ENCODE measurements around the gene SLC1A4.

SLC1A4 gene

DNA sequence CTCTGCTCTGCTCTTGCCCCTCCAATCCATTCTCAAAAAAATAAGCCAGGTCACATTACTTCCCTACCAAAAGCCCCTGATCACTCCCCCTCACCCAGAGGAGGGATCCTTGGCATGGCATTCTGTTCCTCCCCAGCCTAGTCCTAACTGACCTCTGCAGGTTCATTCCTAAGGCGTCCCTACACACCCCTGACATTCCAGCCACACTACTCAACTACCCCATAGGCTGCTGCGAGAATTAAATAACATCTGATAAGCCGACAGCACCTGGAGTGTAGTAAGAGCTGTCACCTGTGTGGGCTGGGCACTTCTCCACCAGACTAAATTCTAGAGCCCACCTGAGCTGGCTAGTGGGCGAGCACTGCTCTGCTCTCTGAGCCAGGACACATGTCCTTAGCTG, 44.7 kb upstream of the SLC1A4 start:
- no peak for DNase-seq (ENCODE audit: low read depth, low spot score)
- POLR2A ChIA-PET: no interaction called here
- TF ChIP-seq, protein P1, sequence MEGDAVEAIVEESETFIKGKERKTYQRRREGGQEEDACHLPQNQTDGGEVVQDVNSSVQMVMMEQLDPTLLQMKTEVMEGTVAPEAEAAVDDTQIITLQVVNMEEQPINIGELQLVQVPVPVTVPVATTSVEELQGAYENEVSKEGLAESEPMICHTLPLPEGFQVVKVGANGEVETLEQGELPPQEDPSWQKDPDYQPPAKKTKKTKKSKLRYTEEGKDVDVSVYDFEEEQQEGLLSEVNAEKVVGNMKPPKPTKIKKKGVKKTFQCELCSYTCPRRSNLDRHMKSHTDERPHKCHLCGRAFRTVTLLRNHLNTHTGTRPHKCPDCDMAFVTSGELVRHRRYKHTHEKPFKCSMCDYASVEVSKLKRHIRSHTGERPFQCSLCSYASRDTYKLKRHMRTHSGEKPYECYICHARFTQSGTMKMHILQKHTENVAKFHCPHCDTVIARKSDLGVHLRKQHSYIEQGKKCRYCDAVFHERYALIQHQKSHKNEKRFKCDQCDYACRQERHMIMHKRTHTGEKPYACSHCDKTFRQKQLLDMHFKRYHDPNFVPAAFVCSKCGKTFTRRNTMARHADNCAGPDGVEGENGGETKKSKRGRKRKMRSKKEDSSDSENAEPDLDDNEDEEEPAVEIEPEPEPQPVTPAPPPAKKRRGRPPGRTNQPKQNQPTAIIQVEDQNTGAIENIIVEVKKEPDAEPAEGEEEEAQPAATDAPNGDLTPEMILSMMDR (IDR thresholded peaks at IDR 0.05; ENCODE audit: insufficient read depth, low read length, missing control alignments): no peak
- CTCF ChIA-PET: interaction anchor here (1.0 to 3.1 kb wide), 3 partner anchors 26 to 43 kb away, joined by 3 to 15 read pairs (median 3); no protein-coding TSS in a partner anchor
- no peak overlapping the region for H3K4me3 ChIP-seq (ENCODE audit: low read depth, low read length)

- no peak overlapping the region for H3K4me3 ChIP-seq (ENCODE audit: low read depth, low read length)
- TF ChIP-seq, protein P1 (IDR thresholded peaks at IDR 0.05; ENCODE audit: insufficient read depth, low read length, missing control alignments): no peak
- ChIA-PET POLR2A (no interaction called here), CTCF (interaction anchor here (1.2 to 3.1 kb wide), 2 partner anchors 27 to 28 kb away, joined by 3 to 15 read pairs; no protein-coding TSS in a partner anchor)
- DNase-seq (ENCODE audit: low read depth, low spot score): no peak
Observed at GRCh38 chr2:64945973-64946768, 43.0 kb upstream of the SLC1A4 start.

GRCh38 chr2:64946769-64947247, 42.4 kb upstream of the SLC1A4 start:
- POLR2A ChIA-PET: no interaction called here
- CTCF ChIA-PET: interaction anchor here (1.2 to 3.1 kb wide), 2 partner anchors 26 to 29 kb away, joined by 3 to 15 read pairs; no protein-coding TSS in a partner anchor
- H3K4me3 ChIP-seq (ENCODE audit: low read depth, low read length): no peak overlapping the region
- no peak for DNase-seq (ENCODE audit: low read depth, low spot score)
- TF ChIP-seq, protein P1 (IDR thresholded peaks at IDR 0.05; ENCODE audit: insufficient read depth, low read length, missing control alignments): no peak

GRCh38 chr2:64947885-64948284, 41.3 kb upstream of the SLC1A4 start:
- ChIA-PET POLR2A (no interaction called here), CTCF (interaction anchor here (3.1 kb wide), 1 partner anchor 30 kb away, joined by 15 read pairs; no protein-coding TSS in a partner anchor)
- TF ChIP-seq, protein P1 (IDR thresholded peaks at IDR 0.05; ENCODE audit: insufficient read depth, low read length, missing control alignments): no peak
- no peak overlapping the region for H3K4me3 ChIP-seq (ENCODE audit: low read depth, low read length)
- DNase-seq (ENCODE audit: low read depth, low spot score): no peak

DNA sequence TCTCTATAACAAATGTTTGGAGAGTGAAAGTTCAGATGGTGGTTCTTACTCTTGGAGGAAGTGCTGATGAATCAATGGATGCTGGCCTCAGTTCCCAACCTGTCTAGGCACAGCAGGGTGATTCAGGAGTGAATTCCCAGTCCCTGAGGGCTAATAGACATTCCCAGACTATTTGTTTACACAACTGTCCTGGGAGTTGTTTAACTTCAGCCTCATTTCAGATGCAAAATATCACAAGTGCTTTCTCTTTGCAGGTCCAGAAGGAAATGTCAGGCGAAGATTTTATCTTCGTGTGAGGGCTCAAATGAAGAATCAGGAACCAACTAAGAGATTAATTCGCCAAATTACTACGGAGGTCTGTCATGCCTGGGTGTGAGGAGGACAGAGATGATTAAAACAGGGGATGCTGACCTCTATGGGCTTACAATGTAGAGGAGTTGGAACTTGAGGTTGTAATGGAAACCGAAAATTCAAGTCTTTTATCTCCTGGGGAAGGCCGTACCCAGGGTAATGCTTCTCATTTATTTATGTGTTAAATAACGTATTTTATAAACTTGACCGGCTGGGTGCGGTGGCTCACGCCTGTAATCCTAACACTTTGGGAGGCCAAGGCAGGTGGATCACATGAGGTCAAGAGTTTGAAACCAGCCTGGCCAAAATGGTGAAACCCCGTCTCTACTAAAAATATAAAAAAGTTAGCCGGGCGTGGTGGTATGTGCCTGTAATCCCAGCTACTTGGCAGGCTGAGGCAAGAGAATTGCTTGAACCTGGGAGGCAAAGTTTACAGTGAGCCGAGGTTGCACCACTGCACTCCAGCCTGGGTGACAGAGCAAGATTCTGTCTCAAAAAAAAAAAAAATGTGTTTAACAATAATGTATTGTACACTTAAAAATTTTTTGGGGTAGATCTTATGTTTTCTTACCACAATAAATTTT, 38.7 kb upstream of the SLC1A4 start:
- POLR2A ChIA-PET: no interaction called here
- TF ChIP-seq, protein P1 (IDR thresholded peaks at IDR 0.05; ENCODE audit: insufficient read depth, low read length, missing control alignments): no peak
- H3K4me3 ChIP-seq (ENCODE audit: low read depth, low read length): no peak overlapping the region
- no peak for DNase-seq (ENCODE audit: low read depth, low spot score)
- CTCF ChIA-PET: interaction anchor here (0.7 to 1.3 kb wide), 2 partner anchors 33 to 43 kb away, joined by 3 read pairs; no protein-coding TSS in a partner anchor
